ENCODE measurements around the gene HK1. TPM values are rescaled to one million over a fixed set of nuclear protein-coding genes. Genes with fewer than 3 reads are reported as not detected.

Gene HK1
- total RNA-seq, 2 experiments from 2014 or later: 13.1 to 31.5 TPM

DNA sequence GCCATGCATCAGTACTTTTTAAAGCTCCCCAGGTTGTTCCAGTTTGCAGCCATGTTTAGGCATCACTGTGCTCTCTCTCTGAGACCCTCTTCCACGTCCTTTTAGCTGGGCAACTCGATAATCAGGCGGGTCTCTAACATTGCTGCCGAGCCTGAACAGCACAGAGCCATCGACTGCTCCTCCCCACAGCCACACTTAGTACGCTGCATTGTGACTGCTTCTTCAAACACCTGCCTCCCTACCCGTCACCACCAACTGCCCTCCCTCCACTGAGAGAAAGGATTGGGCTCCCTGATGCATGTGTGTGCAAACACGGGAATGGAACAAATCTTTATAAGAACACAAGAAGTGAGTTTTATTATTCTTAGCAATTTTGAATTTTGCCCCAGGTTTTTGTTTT, 149.9 kb downstream of the HK1 start:
- DNase-seq (ENCODE audit: low spot score): no peak
- Histone ChIP-seq H3K4me3 (ENCODE audit: low read depth, low read length, poor library complexity, severe bottlenecking) (no peak overlapping the region), H3K36me3 (ENCODE audit: insufficient read depth, low read length) (no peaks in the 10 kb centered on the region), H2AFZ (ENCODE audit: low read length) (no peak overlapping the region), H3K9me2 (ENCODE audit: insufficient read depth, low read length) (no peaks in the 10 kb centered on the region), H4K20me1 (ENCODE audit: insufficient read depth, low read length) (no peaks in the 10 kb centered on the region), H3K79me2 (ENCODE audit: insufficient read depth, low read depth, low read length) (no peaks in the 10 kb centered on the region), H3K27ac (ENCODE audit: low read depth, low read length, poor library complexity, severe bottlenecking) (no peak overlapping the region), H3K4me1 (ENCODE audit: insufficient read depth, low read length, poor library complexity, severe bottlenecking) (peaks cover 7% of the 10 kb centered on the region), H3K9me3 (ENCODE audit: low read length) (no peaks in the 10 kb centered on the region), H3K4me2 (ENCODE audit: low read length) (no peak overlapping the region)
- CTCF ChIA-PET (ENCODE audit: unreplicated experiment): no interaction called here
- no TSS peak for BruUV-seq (replicated peaks)
- intact Hi-C loops (cut with micrococcal nuclease; ENCODE audit: unreplicated experiment): loop anchor here (5.0 kb wide), 1 partner anchor 209 kb away; no protein-coding TSS in a partner anchor
- POLR2A ChIA-PET: no interaction called here
- TF ChIP-seq, protein P1, sequence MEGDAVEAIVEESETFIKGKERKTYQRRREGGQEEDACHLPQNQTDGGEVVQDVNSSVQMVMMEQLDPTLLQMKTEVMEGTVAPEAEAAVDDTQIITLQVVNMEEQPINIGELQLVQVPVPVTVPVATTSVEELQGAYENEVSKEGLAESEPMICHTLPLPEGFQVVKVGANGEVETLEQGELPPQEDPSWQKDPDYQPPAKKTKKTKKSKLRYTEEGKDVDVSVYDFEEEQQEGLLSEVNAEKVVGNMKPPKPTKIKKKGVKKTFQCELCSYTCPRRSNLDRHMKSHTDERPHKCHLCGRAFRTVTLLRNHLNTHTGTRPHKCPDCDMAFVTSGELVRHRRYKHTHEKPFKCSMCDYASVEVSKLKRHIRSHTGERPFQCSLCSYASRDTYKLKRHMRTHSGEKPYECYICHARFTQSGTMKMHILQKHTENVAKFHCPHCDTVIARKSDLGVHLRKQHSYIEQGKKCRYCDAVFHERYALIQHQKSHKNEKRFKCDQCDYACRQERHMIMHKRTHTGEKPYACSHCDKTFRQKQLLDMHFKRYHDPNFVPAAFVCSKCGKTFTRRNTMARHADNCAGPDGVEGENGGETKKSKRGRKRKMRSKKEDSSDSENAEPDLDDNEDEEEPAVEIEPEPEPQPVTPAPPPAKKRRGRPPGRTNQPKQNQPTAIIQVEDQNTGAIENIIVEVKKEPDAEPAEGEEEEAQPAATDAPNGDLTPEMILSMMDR (conservative IDR thresholded peaks at IDR 0.05; ENCODE audit: low read length): no peak
- TF ChIP-seq EZH2phosphoT487 (IDR thresholded peaks at IDR 0.05; ENCODE audit: borderline replicate concordance, low read depth, low read length): no peak

GRCh38 chr10:69434169-69434568, 155.9 kb downstream of the HK1 start:
- BruUV-seq (replicated peaks): no TSS peak
- Histone ChIP-seq H3K36me3 (ENCODE audit: insufficient read depth, low read length) (no peaks in the 10 kb centered on the region), H3K9me3 (ENCODE audit: low read length) (no peaks in the 10 kb centered on the region), H3K9me2 (ENCODE audit: insufficient read depth, low read length) (no peaks in the 10 kb centered on the region), H3K79me2 (ENCODE audit: insufficient read depth, low read depth, low read length) (no peaks in the 10 kb centered on the region), H2AFZ (ENCODE audit: low read length) (no peak overlapping the region), H3K4me1 (ENCODE audit: insufficient read depth, low read length, poor library complexity, severe bottlenecking) (no peaks in the 10 kb centered on the region), H3K4me2 (ENCODE audit: low read length) (no peak overlapping the region), H3K4me3 (ENCODE audit: low read depth, low read length, poor library complexity, severe bottlenecking) (no peak overlapping the region), H3K27ac (ENCODE audit: low read depth, low read length, poor library complexity, severe bottlenecking) (no peak overlapping the region), H4K20me1 (ENCODE audit: insufficient read depth, low read length) (no peaks in the 10 kb centered on the region)
- no peak for DNase-seq (ENCODE audit: low spot score)
- POLR2A ChIA-PET: interaction anchor here (0.6 kb wide), 1 partner anchor 339 kb away, joined by 4 read pairs; no protein-coding TSS in a partner anchor
- intact Hi-C loops (cut with micrococcal nuclease; ENCODE audit: unreplicated experiment): no loop called here
- CTCF ChIA-PET (ENCODE audit: unreplicated experiment): no interaction called here
- no peak for TF ChIP-seq EZH2phosphoT487 (IDR thresholded peaks at IDR 0.05; ENCODE audit: borderline replicate concordance, low read depth, low read length)
- TF ChIP-seq, protein P1 (conservative IDR thresholded peaks at IDR 0.05; ENCODE audit: low read length): no peak

DNA sequence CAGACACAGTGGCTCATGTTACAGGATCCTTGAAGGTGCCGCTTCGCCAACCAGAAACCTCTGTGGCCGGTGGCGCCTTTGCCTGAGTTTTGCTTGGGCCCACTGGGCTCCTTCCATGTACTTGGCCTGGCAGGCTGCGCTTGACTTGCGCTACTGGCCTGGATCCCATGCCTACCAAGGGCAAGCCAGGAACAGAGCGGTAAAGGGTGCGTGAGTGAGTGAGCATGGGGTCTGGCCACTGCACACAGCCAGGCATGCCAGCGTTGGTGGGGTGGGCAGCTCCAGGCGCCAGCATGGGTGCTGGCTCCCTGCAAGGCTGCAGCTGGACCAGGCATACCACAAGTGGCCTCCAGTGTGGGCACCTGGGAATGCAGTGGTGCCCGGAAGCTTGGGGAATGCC, 156.6 kb downstream of the HK1 start:
- no peaks in the 10 kb centered on the region for H3K9me2 ChIP-seq (ENCODE audit: insufficient read depth, low read length)
- intact Hi-C loops (cut with micrococcal nuclease; ENCODE audit: unreplicated experiment): no loop called here
- no peak overlapping the region for H2AFZ ChIP-seq (ENCODE audit: low read length)
- H3K9me3 ChIP-seq (ENCODE audit: low read length): no peaks in the 10 kb centered on the region
- H4K20me1 ChIP-seq (ENCODE audit: insufficient read depth, low read length): no peaks in the 10 kb centered on the region
- TF ChIP-seq, protein P1 (conservative IDR thresholded peaks at IDR 0.05; ENCODE audit: low read length): no peak
- TF ChIP-seq EZH2phosphoT487 (IDR thresholded peaks at IDR 0.05; ENCODE audit: borderline replicate concordance, low read depth, low read length): no peak
- H3K4me3 ChIP-seq (ENCODE audit: low read depth, low read length, poor library complexity, severe bottlenecking): no peak overlapping the region
- no peak overlapping the region for H3K27ac ChIP-seq (ENCODE audit: low read depth, low read length, poor library complexity, severe bottlenecking)
- H3K4me1 ChIP-seq (ENCODE audit: insufficient read depth, low read length, poor library complexity, severe bottlenecking): no peaks in the 10 kb centered on the region
- H3K36me3 ChIP-seq (ENCODE audit: insufficient read depth, low read length): no peaks in the 10 kb centered on the region
- BruUV-seq (replicated peaks): no TSS peak
- no peak for DNase-seq (ENCODE audit: low spot score)
- POLR2A ChIA-PET: no interaction called here
- H3K79me2 ChIP-seq (ENCODE audit: insufficient read depth, low read depth, low read length): no peaks in the 10 kb centered on the region
- CTCF ChIA-PET (ENCODE audit: unreplicated experiment): no interaction called here
- no peak overlapping the region for H3K4me2 ChIP-seq (ENCODE audit: low read length)
